Measurements from ENCODE around the gene WIZ.

Gene WIZ

DNA sequence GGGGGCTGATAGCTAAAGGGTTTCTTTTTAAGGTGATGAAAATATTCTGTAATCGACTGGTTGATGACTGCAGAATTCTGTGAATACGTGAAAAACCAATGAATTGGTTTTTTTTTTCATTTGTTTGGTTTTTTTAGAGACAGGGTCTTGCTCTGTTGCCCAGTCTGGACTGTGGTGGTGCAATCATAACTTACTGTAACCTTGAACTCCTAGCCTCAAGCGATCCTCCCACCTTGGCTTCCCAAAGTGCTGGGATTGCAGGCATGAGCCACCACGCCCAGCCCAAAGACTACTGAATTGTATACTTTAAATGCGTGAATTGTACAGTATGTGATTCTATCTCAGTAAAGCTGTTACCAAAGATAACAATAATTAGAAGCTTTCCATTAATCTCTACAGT, 55.3 kb downstream of the WIZ start:
- TF ChIP-seq CTCF (conservative IDR thresholded peaks at IDR 0.05; ENCODE audit: low read depth), result no peak
- H3K27ac ChIP-seq, result no peak overlapping the region
- no peak for DNase-seq (ENCODE audit: low spot score)
- POLR2A ChIA-PET (ENCODE audit: low non-redundant PET), result no interaction called here
- CTCF ChIA-PET, result interaction anchor here (0.7 kb wide), 2 partner anchors 78 to 195 kb away, joined by 3 to 4 read pairs; no protein-coding TSS in a partner anchor

DNA sequence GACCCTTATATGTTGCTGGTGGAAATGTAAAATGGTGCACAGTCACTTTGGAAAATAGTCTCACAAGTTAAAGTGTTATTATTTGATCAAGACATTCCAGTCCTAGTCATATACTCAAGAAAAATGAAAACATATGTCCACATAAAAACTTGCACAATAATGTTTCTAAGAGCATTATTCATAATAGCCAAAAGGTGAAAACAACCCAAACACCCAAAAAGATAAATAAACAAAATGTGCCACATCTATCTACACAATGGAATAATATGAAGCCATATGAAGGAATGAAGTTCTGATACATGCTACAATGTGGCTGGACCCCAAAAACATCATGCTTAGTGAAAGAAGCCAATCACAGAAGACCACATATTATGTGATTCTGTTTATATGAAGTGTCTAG, 55.8 kb downstream of the WIZ start:
- POLR2A ChIA-PET (ENCODE audit: low non-redundant PET), result no interaction called here

DNA sequence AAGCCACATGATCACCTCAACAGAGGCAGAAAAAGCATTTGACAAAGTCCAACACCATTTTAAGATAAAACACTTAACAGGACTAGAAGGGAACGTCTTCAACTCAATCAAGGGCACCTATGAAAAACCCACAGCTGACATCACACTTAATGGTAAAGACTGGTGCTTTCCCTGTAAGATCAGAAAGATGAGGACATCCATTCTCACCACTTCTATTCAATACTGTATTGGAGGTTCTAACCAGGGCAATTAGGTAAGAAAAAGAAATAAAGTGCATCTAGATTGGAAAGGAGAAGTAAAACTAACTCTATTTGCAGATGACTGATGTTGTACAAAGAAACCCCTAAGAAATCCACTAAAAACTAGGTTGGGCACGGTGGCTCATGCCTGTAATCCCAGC, 58.9 kb downstream of the WIZ start:
- CTCF ChIA-PET, result no interaction called here
- no peak for TF ChIP-seq CTCF (conservative IDR thresholded peaks at IDR 0.05; ENCODE audit: low read depth)
- H3K27ac ChIP-seq, result no peak overlapping the region
- POLR2A ChIA-PET (ENCODE audit: low non-redundant PET), result no interaction called here
- no peak for DNase-seq (ENCODE audit: low spot score)

More for the DNA sequence above, 55.8 kb downstream of the WIZ start:
- no peak overlapping the region for H3K27ac ChIP-seq
- CTCF ChIA-PET, result interaction anchor here (0.7 kb wide), 1 partner anchor 195 kb away, joined by 3 read pairs; no protein-coding TSS in a partner anchor
- no peak for DNase-seq (ENCODE audit: low spot score)
- TF ChIP-seq CTCF (conservative IDR thresholded peaks at IDR 0.05; ENCODE audit: low read depth), result no peak

GRCh38 chr19:15381864-15382263, 67.9 kb downstream of the WIZ start:
- peak overlapping the region; percentile 64 for H3K27ac ChIP-seq
- no peak for DNase-seq (ENCODE audit: low spot score)
- no peak for TF ChIP-seq CTCF (conservative IDR thresholded peaks at IDR 0.05; ENCODE audit: low read depth)
- ChIA-PET CTCF (interaction anchor here (0.7 kb wide), 1 partner anchor 186 kb away, joined by 3 read pairs; no protein-coding TSS in a partner anchor), POLR2A (ENCODE audit: low non-redundant PET) (no interaction called here)

DNA sequence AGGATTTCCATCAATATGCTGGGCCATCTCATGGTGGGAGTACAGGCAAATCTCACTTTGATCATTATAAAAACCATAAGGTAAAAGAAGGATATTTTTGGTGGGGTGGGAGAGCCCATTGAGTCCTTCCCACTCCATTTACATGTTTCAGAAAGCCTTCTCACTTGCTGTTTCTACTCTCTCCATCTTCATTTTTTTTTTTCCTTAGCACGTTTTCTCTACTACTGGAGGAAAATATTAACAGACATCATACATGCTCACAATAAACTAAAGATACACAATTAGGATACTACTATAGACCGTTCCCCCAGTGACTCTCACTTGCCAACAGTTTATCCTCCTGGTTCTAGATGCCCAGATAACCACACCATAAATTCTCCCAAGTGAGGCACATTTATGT, 68.3 kb downstream of the WIZ start:
- no peak for DNase-seq (ENCODE audit: low spot score)
- no peak overlapping the region; the same call in 1 of the 2 replicates for H3K27ac ChIP-seq
- POLR2A ChIA-PET (ENCODE audit: low non-redundant PET), result no interaction called here
- CTCF ChIA-PET, result no interaction called here
- TF ChIP-seq CTCF (conservative IDR thresholded peaks at IDR 0.05; ENCODE audit: low read depth), result no peak

GRCh38 chr19:15379999-15380647, 69.6 kb downstream of the WIZ start:
- DNase-seq (ENCODE audit: low spot score), result peak; percentile 49
- POLR2A ChIA-PET (ENCODE audit: low non-redundant PET), result interaction anchor here (0.5 to 1.8 kb wide), 4 partner anchors 17 to 185 kb away, joined by 3 to 4 read pairs (median 3); partner anchors contain the start of gene AKAP8L
- no peak for TF ChIP-seq CTCF (conservative IDR thresholded peaks at IDR 0.05; ENCODE audit: low read depth)
- CTCF ChIA-PET, result interaction anchor here (0.6 to 0.9 kb wide), 4 partner anchors 39 to 203 kb away, joined by 3 to 5 read pairs (median 4); no protein-coding TSS in a partner anchor
- peak overlapping the region; percentile 95 for H3K27ac ChIP-seq
